ENCODE measurements around the gene MED15.
"Not testable (repeated sequence)": the region's sequence is repeated elsewhere in the genome, so short reads cannot be mapped to it uniquely, and the experiment has no call there.

MED15 gene

DNA sequence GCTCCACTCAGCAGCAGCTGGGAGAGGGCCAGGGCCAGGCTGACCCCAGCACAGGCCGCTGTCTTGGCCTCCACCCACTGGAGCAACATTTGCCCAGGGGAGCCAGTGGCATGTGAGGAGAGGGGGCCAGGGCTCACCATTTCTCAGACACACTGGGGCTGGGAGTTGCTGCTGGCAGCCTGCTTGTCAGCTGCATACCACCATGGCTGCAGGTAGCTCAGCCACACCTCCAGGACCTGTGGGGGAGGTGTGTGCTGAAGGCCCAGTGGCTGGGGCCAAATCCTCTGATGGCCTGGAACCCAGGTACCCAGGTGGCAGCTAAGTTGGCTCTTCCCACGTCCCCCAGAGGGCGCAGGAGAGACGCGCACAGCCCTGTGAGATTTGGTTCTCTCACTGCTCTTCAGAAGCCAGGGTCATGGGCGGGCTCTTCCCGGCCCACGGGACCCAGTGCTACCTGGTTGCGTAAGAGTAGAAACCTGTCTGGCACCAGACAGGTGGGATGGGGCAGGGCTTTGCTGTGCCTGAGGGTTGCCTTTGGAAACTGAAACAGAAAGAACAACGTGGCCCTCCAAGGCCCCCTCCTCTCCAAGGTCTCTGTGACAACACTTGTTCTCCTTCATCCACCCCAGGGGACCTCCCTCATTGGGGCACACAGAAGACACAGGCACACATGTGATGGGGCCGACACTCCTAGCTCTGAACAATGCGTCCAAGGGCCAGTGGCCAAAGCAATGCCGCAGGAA is 98.8 kb downstream of the MED15 start:
- DNase-seq: peak; percentile 17

DNA sequence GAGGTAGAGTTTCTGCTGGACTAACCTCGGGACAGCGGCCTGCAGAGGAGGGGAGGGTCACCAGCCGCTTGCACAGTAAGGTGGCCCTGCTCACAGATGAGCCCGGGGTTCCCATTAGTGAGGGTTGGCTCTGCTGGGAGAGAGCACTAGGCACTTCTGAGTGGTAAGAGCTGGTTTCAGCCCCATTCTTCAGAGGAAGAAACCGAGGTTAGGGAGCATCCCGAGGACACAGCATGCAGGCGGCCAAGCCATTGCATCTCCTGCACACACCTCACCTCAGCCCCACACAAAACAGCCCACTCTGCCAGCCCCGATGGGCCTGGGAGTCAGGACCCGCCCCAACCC is 99.3 kb downstream of the MED15 start:
- no peak for DNase-seq

DNA sequence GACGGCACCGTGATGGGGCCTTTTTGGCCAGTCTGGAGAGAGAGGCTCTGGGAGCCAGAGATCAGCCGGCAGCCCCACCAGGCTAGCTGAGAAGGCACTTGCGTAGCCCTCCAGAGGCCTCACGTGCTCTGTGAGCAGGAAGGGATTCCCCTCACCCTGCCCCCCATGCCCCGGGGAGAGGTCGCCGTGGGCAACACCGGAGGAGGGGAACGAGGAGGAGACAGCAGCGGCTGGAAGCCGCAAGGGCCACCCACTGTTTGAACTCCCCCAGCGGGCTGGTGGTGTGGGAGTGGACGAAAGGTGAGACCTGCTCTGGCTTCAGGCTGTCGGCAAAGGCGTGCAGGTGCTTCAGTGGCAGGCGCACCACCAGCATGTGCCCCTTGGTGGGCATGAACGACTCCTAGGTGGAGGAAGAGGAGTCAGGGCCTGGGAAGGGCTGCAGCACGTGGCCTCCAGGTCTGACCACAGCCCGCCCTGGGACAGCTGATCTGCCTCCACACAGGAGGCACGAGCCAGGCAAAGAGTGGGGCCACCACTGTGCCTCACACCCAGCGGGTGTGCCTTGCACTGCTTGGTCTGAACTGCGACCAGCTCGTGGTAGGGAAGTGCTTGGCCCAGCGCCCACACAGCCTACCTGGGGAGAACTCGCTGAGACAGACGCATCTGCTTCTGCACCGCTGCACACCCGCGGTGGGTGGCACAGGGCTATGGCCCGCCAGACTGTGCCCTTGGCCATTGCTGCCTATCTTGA is 99.9 kb downstream of the MED15 start:
- no peak for DNase-seq

DNA sequence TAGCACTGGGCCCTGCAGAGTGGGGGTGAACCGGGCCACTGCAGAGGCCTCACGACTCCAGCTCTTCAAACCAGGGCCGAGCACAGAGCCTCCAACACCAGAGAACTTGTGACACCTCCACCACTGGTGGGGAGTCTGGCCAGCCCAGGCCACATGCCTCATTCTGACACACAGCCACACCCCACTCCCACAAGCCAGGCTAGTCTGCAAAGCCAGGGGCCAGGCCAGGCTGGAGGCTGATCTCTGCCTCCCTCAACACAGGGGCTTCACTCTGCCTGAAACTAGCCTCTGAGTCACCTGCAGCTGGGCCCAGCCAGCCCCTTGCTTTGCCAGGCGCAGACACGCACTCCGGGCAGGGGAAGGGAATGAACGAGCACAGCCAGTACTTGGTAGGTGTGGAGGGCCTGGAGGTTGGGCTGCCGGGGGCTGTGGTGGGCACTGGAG is 102.9 kb downstream of the MED15 start:
- no peak for DNase-seq

DNA sequence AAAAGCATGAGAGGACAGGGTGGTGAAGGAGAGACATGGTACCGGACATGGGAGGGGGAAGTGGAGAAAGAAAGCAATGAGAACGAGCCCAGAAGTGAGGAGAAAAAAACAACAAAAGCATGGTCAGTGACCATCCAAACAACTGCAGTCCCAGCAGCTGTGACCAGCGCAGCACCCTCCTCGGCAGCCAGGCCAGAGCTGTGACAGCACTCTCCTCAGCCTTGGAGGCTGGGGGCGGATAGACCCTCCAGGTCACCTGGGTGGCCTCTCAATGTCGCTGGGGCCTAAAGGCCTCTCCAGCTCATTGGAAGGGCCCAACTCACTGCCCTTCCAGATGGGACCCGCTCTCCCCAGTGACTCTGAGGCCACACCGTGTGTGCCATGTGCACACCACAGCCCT is 103.3 kb downstream of the MED15 start:
- no peak for DNase-seq

DNA sequence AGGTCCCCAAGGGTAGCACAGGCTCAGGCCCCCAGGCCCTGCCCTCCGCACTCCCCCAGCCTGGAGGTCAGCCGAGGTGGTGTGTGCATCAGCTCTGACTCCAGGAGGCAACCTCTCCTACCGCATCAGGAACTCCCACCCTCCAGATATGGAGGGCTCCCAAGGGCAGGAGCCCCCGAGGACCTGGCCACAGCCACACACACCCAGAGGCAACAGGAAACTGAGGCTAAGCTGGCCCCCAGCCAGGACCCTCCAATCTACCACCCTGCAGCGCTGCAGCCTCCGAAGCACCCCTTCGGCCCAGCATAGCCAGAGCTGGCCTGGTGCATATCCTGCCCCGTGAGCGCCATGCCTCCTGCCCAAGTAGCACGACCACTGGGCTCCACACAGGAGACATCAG is 104.0 kb downstream of the MED15 start:
- DNase-seq: no peak

DNA sequence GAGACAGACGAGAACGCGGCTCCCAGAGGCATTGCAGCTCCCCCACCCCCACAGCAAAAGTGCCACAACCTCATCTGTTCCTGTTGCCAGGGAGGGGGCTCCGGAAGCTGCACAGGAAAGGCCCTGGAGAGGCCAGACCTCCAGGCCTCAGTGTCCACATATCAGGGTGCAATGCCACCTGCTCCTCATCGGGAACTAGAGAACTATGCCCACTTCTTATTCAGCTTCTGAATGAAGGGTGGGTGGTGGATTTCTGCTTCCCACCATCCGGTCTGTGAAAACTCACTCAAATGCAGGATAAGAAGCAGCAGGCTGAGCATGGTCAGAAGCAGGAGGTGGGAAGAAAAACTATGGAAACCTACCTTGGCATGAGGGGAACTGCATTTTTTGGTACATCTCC is 105.9 kb downstream of the MED15 start:
- DNase-seq: no peak

DNA sequence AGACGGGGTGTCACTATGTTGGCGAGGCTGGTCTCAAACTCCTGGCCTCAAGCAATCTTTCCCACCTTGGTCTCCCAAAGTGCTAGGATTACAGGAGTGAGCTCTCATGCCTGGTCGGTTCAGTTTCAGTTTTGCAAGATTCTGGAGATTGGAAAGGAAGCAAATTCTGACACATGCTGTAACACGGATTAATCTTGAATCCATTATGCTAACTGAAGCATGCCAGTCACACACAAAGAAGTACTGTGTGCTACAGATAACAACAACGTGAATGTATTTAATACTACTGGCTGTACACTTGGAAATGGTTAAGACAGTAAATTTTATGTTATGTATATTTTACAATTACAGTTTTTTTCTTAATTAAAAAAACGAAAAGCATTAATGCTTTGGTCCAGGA is 107.6 kb downstream of the MED15 start:
- DNase-seq: no peak

DNA sequence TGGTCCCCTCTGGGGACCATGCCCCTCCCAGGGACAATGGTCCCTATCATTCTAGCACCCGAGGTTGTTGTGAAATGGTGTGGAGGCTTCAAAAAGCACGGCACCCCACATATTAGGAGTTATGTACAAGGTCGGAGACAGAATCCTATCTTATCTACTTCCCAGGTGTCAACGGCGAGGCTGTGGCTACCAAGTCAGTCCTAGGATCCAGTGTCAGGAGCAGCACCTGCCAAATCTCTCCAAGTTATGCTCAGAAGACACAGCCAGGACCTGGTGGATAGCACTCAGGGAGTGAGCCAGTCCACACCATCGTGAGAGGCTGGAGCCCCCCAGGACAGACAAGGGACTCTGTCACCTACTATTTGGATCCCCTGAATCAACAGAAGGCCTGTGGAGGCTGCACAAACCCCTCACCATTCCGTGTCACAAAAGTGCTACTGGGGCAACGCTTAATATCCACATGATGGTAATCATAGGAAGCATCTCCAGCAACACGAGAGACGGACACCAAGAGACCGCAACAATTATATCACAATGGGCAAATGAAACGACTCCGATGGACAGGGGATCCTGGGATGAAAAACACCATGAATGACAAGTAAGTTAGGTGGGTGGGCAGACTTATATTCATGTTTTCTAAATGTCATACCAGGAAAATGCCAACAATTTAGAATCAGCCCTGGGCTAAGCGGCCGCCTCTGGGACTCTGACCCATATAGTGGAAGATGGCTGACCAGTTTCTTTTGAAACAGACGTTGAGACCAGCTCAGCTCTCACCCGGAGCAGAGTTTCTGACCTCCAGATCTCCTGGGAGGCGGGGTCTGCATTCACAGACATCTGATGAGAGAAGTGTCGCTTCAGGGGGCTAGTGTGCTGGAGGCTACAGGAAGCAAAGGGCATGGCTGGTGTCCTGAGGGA is 108.4 kb downstream of the MED15 start:
- DNase-seq: no peak

DNA sequence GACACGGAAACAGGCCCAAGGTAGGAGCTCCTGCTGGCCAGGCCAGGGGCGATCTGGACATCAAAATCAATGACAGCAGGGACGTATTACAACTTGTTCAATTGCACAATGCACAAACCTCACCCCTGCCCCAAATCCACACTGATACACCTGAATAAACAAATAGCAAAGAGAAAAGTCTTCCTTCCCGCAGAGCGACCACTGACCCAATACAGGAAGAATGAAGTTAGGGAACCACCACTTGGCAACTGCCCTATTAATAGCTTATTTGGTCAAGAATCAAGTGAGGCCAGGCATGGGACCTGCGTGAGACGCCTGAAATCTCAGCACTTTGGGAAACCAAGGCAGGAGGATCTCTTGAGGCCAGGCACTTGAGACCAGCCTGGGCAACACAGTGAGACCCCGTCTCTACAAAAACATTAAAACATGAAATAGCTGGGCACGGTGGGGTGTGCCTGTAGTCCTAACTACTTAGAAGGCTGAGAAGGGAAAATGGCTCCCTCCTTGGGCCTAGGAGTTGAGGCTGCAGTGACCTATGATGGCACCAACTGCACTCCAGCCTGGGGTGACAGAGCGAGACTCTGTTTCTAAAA is 109.1 kb downstream of the MED15 start:
- no peak for DNase-seq

DNA sequence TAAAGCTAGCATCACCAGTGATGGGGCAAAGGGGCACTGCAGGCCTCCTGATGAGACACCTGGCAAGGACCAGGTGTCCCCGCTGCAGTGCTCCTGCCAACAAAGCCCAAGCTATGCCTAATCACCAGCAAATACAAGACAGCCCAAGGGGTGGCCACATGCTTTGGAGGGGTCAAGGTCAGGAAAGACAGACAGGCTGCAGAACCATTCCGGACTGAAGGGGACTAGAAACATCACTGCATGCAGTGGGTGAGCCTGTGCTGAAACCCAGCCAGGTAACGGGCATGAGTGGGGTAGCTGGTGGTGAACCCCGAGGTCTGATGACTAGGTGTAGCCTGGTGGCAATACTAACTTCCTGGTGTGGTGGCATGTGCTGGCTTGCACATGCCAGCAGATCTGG is 111.1 kb downstream of the MED15 start:
- DNase-seq: no peak

DNA sequence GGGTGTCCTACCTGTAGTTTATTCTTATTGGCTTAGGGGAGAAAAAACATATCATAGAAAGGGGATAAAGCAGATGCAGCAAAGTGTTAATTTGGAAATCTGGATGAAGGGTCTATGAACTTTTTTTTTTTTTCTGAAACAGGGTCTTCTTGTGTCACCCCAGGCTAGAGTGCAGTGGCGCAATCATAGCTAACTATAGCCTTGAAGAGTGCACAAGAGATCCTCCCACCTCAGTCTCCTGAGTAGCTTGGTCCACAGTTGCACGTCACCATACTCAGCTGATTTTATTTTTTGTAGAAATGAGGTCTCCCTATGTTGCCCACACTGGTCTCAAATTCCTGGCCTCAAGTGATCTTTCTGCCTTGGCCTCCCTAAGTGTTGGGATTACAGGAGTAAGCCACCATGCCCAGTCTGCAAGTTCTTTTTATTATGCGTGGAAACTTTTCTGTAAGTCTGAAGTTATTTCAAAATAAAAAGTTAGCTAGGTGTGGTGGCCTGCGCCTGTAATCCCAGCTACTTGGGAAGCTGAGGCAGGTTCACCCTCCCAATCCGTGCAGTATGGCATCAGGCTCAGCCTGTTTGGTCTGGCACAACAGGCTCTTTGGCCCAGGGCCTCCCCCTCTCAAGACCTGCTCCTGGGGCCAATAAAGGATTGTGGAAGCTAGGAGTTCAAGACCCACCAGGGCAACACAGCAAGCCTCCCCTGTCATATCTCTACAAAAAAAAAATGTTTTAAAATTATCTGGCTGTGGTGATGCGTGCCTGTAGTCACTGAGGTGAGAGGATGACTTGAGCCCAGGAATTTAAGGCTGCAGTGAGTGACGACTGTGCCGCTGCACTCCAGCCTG is 111.9 kb downstream of the MED15 start:
- DNase-seq: no peak

DNA sequence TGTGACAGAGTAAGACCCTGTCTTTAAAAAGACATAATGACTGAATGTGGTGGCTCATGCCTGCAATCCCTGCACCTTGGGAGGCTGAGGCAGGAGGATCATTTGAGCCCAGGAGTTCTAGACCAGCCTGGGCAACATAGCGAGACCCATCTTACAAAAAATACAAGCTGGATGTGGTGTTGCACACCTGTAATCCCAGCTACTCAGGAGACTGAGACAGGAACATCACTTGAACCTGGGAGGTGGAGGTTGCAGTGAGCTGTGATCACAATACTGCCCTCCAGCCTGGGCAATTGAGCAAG is 112.4 kb downstream of the MED15 start:
- DNase-seq: not testable (repeated sequence)

DNA sequence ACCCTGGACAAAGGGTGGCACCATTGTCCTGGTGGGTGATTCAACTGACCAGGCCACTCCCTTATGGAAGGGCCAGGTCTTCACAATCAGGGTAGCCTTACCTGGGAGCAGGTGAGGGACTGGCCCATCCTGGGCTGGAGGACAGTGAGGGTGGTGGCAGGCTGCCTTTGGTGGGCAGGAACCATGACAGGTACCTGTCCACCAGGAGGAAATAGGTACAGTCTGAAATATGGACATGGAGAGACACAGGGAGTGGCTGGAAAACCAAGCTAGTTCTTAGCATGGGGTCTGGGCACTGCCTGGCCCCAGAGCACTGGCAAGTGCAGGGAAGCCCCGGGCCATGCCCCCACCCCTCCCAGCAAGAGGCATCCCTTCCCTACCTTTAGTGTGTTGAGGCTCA is 113.8 kb downstream of the MED15 start:
- DNase-seq: no peak

DNA sequence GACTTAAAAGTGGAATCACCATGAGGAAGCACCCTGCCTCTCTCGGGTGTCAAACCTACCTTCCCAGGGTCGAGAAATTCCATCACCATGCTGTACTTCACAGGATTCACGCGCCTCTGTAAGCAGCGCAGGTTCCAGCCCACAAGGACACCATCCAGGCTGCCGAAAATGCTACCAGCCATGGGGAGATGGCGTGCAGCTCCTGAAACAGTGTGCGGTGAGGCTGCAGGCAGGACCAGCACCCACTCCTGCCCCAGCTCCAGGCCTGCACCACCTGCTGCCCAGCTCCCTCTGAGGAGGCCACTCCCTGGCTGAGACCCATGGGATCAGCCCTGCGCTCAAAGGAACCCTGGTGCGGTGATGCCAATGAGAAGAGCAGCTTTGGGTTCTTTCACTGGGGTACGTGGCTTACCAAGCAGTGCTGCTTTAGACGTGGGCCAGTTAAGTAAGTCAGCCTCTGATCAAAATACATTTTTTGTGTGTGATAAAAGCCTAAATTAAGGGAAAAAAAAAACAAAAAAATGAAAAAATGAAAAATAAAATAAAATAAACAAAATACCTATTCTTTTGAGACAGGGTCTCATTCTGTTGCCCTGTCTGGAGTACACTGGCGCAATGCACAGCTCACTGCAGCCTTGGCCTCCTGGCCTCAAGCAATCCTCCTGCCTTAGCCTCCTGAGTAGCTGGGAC is 115.4 kb downstream of the MED15 start:
- DNase-seq: no peak

DNA sequence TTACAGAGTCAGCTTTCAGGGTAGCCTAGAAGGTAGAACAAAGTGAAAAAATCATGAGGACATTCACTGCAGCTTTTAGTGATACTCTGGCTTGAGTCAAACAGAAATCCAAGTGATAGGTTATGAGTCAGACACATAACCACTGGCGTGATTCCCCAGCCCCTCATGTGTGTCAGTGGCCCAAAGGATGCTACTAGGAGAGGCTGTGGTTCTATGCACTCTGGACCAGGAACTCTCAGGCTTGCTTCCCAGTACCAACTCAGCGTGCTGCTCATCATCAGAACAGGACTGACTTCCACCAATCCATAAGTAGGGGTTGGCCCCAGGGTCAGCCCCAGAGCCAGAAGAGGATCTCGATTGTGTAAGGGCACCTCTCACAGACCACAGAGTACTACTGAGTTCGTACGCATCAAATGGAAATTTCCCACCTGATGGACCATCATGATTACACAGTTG is 116.8 kb downstream of the MED15 start:
- no peak for DNase-seq

DNA sequence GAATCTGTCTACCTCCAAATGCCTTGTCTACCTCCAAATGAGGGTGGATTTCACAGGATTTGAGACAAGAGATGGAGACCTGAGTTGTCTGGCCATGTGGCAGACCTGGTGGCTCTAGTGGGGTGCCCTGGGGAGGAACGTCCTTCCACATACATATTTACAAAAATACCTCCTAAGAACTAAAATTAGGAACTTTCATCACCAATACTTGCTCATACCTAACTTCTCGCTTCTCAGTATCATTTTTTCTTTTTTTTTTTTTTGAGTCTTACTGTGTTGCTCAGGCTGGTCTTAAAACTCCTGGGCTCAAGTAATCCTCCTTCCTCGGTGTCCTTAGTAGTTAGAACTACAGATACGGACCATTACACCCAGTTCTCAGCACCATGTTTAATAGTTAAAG is 117.9 kb downstream of the MED15 start:
- no peak for DNase-seq

DNA sequence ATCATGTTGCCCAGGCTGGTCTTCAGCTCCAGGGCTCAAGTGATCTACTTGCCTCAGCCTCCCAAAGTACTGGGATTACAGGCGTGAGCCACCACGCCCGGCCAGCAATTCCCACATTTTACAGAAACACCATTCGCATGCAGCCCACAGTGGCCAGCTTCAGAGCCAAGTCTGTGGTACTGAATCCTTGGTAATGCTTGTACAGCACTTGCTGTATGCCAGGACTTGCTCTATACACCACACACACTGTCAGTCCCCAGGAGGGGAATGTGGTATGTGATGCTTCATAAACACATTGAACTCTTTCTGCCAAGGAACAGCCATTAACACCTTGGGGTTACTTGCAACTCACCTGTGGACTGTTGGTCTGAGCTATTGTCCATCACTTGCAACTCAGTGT is 119.4 kb downstream of the MED15 start:
- no peak for DNase-seq

DNA sequence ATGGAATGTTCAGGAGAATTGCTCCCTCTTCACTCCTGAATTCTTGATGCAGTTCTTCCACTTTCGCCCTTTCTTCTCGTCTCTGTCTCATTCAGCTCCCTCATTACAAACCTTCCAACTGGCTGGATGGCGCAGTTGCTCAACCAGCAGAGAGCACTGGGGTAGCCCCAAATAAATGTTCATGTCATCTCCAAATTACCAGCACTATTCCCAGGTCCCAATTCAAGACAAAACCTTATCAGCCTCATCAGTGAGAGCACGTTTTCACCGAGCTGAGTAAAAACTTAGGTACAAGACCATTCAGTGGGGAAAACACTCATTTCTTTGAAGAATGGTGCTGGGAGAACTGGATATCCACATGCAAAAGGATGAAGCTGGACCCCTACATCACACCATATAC is 120.0 kb downstream of the MED15 start:
- DNase-seq: no peak

DNA sequence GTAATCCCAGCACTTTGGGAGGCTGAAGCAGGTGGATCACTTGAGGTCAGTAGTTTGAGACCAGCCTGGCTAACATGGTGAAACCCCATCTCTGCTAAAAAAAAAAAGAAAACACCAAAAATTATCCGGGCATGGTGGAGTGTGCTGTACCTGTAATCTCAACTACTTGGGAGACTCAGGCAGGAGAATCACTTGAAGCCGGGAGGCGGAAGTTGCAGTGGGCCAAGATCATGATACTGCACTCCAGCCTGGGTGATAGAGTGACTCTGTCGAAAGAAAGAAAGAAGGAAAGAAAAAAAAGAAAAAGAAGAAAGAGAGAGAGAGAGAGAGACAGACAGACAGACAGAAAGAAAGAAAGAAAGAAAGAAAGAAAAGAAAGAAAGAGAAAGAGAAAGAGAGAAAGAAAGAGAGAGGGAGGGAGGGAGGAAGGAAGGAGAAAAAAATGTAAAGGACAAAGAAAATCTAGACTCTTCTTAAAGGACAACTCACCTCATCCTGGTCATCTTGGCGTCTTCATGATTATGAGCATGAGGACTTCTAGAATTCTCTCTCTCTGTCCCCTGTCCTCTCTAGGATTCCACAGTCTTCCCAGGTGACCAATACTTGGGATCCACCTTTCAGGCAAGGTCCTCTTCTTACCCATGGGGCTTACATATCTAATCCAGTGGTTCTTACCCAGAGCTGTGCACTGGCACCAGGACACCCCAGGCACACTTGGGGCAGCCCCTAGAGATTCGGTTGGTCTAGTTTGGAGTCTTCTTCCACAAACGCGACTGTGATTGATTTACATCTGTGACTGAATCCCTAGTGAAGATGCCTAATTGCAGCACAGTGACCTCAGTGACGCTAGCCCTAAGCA is 120.9 kb downstream of the MED15 start:
- DNase-seq: no peak

DNA sequence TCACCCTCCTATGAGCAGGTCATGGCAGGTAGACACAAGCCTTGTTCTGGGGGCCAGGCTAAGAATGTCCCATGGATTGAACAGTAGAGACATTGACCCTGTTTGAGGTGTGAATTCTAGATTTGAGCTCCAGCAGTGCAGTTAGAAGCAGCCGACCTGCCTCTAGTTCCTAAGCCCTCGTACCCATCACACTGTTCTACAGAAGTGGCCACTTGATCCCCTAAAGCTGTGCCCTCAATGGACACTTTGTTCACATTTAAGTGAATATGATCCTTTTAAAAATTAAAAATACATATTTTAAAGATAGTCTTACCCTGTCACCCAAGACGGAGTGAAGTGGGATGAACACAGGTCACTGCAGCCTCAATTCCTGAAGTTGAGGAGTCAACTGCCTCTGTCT is 122.0 kb downstream of the MED15 start:
- DNase-seq: no peak

All from NCI-H774 (cell line).